ENCODE results near the gene PACRGL. TPM values are rescaled to one million over a fixed set of nuclear protein-coding genes. Genes with fewer than 3 reads are reported as not detected.

The PACRGL gene
- polyA plus RNA-seq, 1 experiment = 6.6 TPM

DNA sequence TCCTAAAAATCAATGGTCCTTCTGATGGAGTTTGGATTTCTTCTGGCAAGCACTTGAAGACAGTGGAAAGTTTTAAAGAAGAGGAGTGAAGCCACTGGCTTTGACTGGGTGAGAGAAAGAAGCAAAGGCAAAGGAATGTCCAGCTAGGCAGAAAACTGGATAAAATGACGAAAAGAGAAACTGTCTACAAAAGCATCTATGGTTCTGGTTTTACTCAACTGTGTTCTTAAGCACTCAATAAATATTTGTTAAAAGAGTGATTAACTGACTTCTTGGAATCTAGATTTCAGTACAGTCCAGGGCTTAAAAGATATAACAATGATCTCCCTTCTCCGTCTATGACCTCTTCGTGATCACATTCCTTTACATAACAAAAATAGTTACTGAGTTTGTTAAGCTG, 52.4 kb downstream of the PACRGL start:
- H3K36me3 ChIP-seq (ENCODE audit: control insufficient read depth, insufficient read depth, low read length) = no peaks in the 10 kb centered on the region
- no peak for DNase-seq (ENCODE audit: low read depth)
- ChIA-PET CTCF (interaction anchor here (2.6 kb wide), 1 partner anchor 21 kb away, joined by 7 read pairs; no protein-coding TSS in a partner anchor), POLR2A (no interaction called here)
- H3K4me3 ChIP-seq (ENCODE audit: low read depth, low read length) = no peak overlapping the region
- TF ChIP-seq, protein P1, sequence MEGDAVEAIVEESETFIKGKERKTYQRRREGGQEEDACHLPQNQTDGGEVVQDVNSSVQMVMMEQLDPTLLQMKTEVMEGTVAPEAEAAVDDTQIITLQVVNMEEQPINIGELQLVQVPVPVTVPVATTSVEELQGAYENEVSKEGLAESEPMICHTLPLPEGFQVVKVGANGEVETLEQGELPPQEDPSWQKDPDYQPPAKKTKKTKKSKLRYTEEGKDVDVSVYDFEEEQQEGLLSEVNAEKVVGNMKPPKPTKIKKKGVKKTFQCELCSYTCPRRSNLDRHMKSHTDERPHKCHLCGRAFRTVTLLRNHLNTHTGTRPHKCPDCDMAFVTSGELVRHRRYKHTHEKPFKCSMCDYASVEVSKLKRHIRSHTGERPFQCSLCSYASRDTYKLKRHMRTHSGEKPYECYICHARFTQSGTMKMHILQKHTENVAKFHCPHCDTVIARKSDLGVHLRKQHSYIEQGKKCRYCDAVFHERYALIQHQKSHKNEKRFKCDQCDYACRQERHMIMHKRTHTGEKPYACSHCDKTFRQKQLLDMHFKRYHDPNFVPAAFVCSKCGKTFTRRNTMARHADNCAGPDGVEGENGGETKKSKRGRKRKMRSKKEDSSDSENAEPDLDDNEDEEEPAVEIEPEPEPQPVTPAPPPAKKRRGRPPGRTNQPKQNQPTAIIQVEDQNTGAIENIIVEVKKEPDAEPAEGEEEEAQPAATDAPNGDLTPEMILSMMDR (IDR thresholded peaks at IDR 0.05; ENCODE audit: insufficient read depth, low read depth, low read length) = no peak
- no peaks in the 10 kb centered on the region for H3K27me3 ChIP-seq (ENCODE audit: control insufficient read depth, insufficient read depth, low read length)

DNA sequence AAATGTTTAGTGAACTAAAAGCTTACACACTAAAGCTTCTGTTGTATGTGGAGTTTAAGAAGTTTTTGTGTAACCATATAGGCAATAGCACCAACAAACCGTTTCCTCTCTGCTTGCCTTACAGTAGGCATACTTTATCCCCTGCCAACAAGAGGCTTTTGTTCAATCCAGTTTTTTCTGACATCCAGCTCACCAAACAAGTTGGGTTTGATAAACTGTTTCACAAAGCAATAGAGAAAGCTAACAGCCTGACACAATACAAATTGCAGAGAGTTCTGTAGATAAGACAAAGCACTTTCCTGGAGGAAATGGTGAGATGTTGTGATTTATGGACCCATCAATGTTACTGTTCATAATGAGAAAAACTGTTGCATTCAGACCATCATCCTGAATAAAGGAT, 53.8 kb downstream of the PACRGL start:
- Histone ChIP-seq H3K36me3 (ENCODE audit: control insufficient read depth, insufficient read depth, low read length) (no peaks in the 10 kb centered on the region), H3K27me3 (ENCODE audit: control insufficient read depth, insufficient read depth, low read length) (no peaks in the 10 kb centered on the region), H3K4me3 (ENCODE audit: low read depth, low read length) (no peak overlapping the region)
- DNase-seq (ENCODE audit: low read depth) = no peak
- ChIA-PET CTCF (no interaction called here), POLR2A (no interaction called here)
- TF ChIP-seq, protein P1 (IDR thresholded peaks at IDR 0.05; ENCODE audit: insufficient read depth, low read depth, low read length) = no peak

DNA sequence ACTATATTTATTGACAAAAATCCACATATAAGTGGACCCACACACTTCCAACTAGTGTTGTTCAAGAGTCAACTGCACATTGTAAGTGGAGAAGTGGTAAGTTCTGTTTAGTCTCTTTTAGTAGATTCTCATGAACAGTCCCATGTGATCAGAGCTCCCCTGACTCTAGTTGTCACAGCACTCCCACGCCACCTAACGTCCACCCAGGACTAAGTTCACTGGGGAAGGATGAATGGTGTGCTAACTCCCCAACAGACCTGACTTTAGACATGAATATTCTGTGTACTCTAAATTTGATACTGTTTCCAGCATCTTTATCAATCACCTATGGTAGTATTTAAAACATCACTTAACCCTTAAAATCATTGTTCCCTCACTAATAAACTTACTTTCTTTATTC, 59.8 kb downstream of the PACRGL start:
- ChIA-PET POLR2A (no interaction called here), CTCF (interaction anchor here (0.5 to 2.6 kb wide), 3 partner anchors 14 to 57 kb away, joined by 3 to 17 read pairs (median 3); no protein-coding TSS in a partner anchor)
- Histone ChIP-seq H3K4me3 (ENCODE audit: low read depth, low read length) (no peak overlapping the region), H3K36me3 (ENCODE audit: control insufficient read depth, insufficient read depth, low read length) (no peaks in the 10 kb centered on the region), H3K27me3 (ENCODE audit: control insufficient read depth, insufficient read depth, low read length) (no peaks in the 10 kb centered on the region)
- TF ChIP-seq, protein P1 (IDR thresholded peaks at IDR 0.05; ENCODE audit: insufficient read depth, low read depth, low read length) = peak; percentile 31; the same call in 1 of the 2 replicates
- no peak for DNase-seq (ENCODE audit: low read depth)

DNA sequence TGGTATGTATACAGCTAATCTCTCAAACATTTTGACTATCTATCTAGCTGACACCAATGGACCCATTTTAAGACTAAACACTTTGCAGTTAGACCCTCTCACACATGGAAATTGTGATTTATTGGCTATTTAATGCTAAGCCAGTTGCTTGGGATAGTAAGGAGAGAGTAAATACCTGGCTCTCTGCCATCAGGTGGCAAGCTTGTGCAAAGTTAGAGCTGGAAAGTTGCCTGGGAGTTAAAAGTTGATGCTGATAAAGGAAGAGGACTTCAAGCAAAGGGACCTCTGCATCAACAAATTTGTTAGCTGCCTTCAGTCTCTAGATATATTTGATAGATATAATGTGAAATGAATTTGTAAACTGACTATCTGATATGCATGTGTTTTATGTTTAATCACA, 61.1 kb downstream of the PACRGL start:
- no peaks in the 10 kb centered on the region for H3K27me3 ChIP-seq (ENCODE audit: control insufficient read depth, insufficient read depth, low read length)
- CTCF ChIA-PET = interaction anchor here (2.6 kb wide), 1 partner anchor 12 kb away, joined by 17 read pairs; no protein-coding TSS in a partner anchor
- H3K4me3 ChIP-seq (ENCODE audit: low read depth, low read length) = no peak overlapping the region
- H3K36me3 ChIP-seq (ENCODE audit: control insufficient read depth, insufficient read depth, low read length) = no peaks in the 10 kb centered on the region
- POLR2A ChIA-PET = no interaction called here
- DNase-seq (ENCODE audit: low read depth) = no peak
- TF ChIP-seq, protein P1 (IDR thresholded peaks at IDR 0.05; ENCODE audit: insufficient read depth, low read depth, low read length) = no peak

DNA sequence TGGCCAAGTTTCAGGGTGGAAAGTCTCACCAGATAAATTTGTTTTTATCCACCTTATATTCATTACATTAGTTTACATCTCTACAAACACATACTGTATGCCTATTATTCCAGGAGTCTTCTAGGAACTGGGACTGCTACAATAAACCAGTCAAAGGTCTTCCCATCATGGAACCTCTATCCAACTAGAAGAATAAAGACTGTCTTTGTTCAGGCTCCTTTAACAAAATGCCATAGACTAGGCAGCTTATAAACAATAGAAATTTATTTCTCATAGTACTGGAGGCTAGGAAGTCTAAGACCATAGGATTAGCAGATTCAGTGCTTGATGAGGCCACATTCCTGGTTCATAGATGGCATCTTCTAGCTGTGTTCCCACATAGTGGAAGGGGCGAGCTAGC, 61.6 kb downstream of the PACRGL start:
- TF ChIP-seq, protein P1 (IDR thresholded peaks at IDR 0.05; ENCODE audit: insufficient read depth, low read depth, low read length) = no peak
- H3K4me3 ChIP-seq (ENCODE audit: low read depth, low read length) = no peak overlapping the region
- CTCF ChIA-PET = interaction anchor here (2.6 kb wide), 1 partner anchor 12 kb away, joined by 17 read pairs; no protein-coding TSS in a partner anchor
- POLR2A ChIA-PET = no interaction called here
- DNase-seq (ENCODE audit: low read depth) = no peak
- no peaks in the 10 kb centered on the region for H3K36me3 ChIP-seq (ENCODE audit: control insufficient read depth, insufficient read depth, low read length)
- H3K27me3 ChIP-seq (ENCODE audit: control insufficient read depth, insufficient read depth, low read length) = no peaks in the 10 kb centered on the region

Measured in BJ (cell line).